Measurements from ENCODE around the gene TAPBPL. TPM values are rescaled to one million over a fixed set of nuclear protein-coding genes. Genes with fewer than 3 reads are reported as not detected.
A peak's percentile ranks its signal among the peaks of the same experiment; 100 is the strongest.
"Not testable (repeated sequence)": the region's sequence is repeated elsewhere in the genome, so short reads cannot be mapped to it uniquely, and the experiment has no call there.

Gene TAPBPL
- total and polyA plus RNA-seq, 9 donors = 7.3 to 10.5 (median 9.2) TPM

DNA sequence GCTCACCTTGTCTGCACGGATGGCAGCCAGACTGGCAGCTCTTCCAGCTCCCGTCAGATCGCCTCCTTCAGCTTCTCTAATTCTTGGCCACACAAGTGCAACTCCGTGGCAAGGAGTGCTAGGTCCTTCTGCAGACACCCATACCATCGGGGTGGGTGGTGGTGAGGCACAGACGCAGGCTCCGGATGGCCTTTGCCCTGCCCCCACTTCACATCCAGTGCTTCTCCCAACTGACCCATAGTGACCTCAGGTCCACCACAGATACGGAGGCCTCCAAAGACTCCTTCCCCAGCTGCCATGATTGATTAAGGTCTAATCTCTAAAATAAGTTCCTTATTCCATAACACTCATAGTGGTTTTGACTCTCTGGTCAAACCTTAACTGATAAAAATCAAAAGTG is 27.0 kb upstream of the TAPBPL start:
- Histone ChIP-seq H3K4me1 (ENCODE audit: control insufficient read depth, insufficient read depth, low read length) (peaks cover 4% of the 10 kb centered on the region), H3K27me3 (ENCODE audit: control insufficient read depth, insufficient read depth, low read length) (no peaks in the 10 kb centered on the region), H3K4me3 (ENCODE audit: low read length) (no peak overlapping the region), H3K27ac (ENCODE audit: low read length) (no peak overlapping the region), H3K36me3 (ENCODE audit: control insufficient read depth, insufficient read depth, low read length) (no peaks in the 10 kb centered on the region), H3K9me3 (replicated peaks; ENCODE audit: control insufficient read depth, low read depth, low read length) (no peaks in the 10 kb centered on the region)
- 80% methylated on average over 7 of the region's 8 CpGs for WGBS (ENCODE audit: insufficient coverage)
- DNase-seq = no peak

DNA sequence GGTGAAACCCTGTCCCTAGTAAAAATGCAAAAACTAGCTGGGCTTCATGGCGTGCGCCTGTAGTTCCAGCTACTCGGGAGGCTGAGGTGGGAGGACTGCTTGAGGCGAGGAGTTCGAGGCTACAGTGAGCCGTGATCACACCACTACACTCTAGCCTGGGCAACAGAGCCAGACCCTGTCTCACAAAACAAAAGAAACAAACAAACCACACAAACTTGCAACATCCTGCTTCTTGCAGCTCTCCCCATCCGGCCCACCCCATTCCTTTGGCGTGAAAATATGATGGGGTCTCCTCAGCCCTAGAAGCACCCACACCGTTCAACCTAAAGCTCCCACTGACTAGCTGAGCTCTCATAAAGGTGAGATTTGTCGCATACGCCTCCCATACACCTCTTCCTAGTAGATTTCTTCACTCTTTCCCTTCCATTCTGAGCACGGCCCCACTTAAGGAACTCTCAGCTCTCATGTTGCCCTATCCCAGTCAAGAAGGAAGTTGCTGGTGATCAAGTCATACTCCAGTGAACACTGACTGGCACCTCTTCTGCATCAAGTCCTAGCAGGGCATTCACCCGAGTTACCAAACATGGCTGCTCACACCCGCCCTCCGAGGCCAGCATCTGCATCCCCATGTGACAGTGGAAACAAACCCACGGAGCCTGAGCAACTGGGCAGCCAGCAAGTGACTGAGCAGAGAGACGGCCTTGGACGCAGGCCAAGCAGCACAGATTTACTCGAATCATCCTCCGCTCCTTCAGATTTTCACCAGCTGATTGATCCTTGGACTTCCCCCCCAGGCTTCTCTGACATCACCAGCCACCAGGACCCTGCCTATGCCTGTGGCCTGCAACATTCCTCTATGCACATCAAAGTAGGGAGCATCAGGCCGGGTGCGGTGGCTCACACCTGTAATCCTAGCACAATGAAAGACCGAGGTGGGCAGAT is 26.0 kb upstream of the TAPBPL start:
- H3K27me3 ChIP-seq (ENCODE audit: control insufficient read depth, insufficient read depth, low read length) = no peaks in the 10 kb centered on the region
- H3K4me1 ChIP-seq (ENCODE audit: control insufficient read depth, insufficient read depth, low read length) = peaks cover 12% of the 10 kb centered on the region
- 76% methylated on average over 18 of the region's 23 CpGs for WGBS (ENCODE audit: insufficient coverage)
- no peak for DNase-seq
- H3K27ac ChIP-seq (ENCODE audit: low read length) = no peak overlapping the region
- no peak overlapping the region for H3K4me3 ChIP-seq (ENCODE audit: low read length)
- no peaks in the 10 kb centered on the region for H3K9me3 ChIP-seq (replicated peaks; ENCODE audit: control insufficient read depth, low read depth, low read length)
- no peaks in the 10 kb centered on the region for H3K36me3 ChIP-seq (ENCODE audit: control insufficient read depth, insufficient read depth, low read length)

DNA sequence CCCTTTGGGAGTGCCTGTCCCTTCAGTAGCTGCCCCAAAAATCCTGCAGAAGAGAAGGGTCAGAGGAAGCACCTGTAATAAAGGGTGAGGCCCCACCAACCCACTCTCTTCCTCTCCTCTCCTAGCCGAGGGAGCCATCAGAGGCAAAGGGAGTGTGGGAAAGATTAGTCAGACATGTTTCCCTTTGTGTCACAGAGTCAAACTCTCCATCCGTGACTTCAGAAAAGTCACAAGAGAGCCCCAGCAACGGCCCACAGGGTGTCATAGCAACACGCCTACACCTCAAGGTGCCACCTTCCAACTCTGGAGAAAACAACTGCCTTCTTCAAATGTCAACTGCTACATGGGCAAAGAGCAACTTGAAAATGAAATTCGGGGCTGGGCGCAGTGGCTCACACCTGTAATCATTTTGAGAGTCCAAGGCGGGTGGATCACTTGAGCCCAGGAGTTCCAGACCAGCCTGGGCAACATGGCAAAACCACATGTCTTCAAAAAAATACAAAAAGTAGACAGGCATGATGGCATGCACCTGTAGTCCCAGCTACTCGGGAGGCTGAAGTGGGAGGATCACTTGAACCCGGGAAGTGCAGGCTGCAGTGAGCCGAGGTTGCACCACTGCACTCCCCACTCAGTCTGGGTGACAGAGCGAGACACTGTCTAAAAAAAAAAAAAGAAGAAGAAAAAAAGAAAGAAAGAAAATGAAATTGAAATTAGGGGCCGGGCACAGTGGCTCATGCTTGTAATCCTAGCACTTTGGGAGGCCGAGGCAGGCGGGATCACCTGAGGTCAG is 24.8 kb upstream of the TAPBPL start:
- no peak for DNase-seq
- Histone ChIP-seq H3K9me3 (replicated peaks; ENCODE audit: control insufficient read depth, low read depth, low read length) (no peaks in the 10 kb centered on the region), H3K4me3 (ENCODE audit: low read length) (no peak overlapping the region), H3K36me3 (ENCODE audit: control insufficient read depth, insufficient read depth, low read length) (no peaks in the 10 kb centered on the region), H3K4me1 (ENCODE audit: control insufficient read depth, insufficient read depth, low read length) (peaks cover 14% of the 10 kb centered on the region), H3K27me3 (ENCODE audit: control insufficient read depth, insufficient read depth, low read length) (no peaks in the 10 kb centered on the region), H3K27ac (ENCODE audit: low read length) (no peak overlapping the region)
- 89% methylated on average over 8 of the region's 14 CpGs for WGBS (ENCODE audit: insufficient coverage)

DNA sequence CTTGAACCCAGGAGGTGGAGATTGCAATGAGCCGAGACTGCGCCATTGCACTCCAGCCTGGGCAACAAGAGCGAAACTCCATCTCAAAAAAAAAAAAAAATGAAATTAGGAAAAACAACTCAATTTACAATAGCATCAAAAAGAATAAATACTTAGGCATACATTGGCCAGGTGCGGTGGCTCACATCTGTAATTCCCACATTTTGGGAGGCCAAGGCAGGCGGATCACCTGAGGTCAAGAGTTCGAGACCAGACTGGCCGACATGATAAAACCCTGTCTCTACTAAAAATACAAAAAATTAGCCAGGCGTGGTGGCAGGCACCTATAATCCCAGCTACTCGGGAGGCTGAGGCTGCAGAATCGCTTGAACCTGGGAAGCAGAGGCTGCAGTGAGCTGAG is 24.0 kb upstream of the TAPBPL start:
- peaks cover 14% of the 10 kb centered on the region for H3K4me1 ChIP-seq (ENCODE audit: control insufficient read depth, insufficient read depth, low read length)
- 76% methylated on average over 3 of the region's 10 CpGs for WGBS (ENCODE audit: insufficient coverage)
- not testable (repeated sequence) for H3K36me3 ChIP-seq (ENCODE audit: control insufficient read depth, insufficient read depth, low read length); H3K9me3 ChIP-seq (replicated peaks; ENCODE audit: control insufficient read depth, low read depth, low read length); DNase-seq; H3K27ac ChIP-seq (ENCODE audit: low read length); H3K4me3 ChIP-seq (ENCODE audit: low read length); H3K27me3 ChIP-seq (ENCODE audit: control insufficient read depth, insufficient read depth, low read length)

DNA sequence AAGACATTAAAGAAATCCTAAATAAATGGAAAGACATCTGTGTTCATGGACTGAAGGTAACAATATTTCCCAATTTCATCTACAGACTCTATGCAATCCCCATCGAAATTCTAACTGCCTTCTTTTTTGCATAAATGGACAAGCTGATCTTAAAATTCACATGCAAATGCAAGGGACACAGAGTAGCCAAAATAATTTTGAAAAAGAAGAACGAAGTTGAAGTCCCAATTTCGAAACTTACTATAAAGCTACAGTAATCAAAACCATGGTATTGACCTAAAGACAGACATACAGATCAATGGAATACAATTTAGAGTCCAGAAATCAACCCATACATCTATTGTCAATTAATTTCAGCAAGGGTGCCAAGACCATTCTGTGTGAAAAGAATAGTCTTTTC is 23.5 kb upstream of the TAPBPL start:
- Histone ChIP-seq H3K36me3 (ENCODE audit: control insufficient read depth, insufficient read depth, low read length) (no peaks in the 10 kb centered on the region), H3K27ac (ENCODE audit: low read length) (no peak overlapping the region), H3K4me1 (ENCODE audit: control insufficient read depth, insufficient read depth, low read length) (peaks cover 14% of the 10 kb centered on the region), H3K4me3 (ENCODE audit: low read length) (no peak overlapping the region), H3K27me3 (ENCODE audit: control insufficient read depth, insufficient read depth, low read length) (no peaks in the 10 kb centered on the region), H3K9me3 (replicated peaks; ENCODE audit: control insufficient read depth, low read depth, low read length) (no peaks in the 10 kb centered on the region)
- DNase-seq = no peak
- no CpG with 5 or more reads among the region's 3 CpGs for WGBS (ENCODE audit: insufficient coverage)

DNA sequence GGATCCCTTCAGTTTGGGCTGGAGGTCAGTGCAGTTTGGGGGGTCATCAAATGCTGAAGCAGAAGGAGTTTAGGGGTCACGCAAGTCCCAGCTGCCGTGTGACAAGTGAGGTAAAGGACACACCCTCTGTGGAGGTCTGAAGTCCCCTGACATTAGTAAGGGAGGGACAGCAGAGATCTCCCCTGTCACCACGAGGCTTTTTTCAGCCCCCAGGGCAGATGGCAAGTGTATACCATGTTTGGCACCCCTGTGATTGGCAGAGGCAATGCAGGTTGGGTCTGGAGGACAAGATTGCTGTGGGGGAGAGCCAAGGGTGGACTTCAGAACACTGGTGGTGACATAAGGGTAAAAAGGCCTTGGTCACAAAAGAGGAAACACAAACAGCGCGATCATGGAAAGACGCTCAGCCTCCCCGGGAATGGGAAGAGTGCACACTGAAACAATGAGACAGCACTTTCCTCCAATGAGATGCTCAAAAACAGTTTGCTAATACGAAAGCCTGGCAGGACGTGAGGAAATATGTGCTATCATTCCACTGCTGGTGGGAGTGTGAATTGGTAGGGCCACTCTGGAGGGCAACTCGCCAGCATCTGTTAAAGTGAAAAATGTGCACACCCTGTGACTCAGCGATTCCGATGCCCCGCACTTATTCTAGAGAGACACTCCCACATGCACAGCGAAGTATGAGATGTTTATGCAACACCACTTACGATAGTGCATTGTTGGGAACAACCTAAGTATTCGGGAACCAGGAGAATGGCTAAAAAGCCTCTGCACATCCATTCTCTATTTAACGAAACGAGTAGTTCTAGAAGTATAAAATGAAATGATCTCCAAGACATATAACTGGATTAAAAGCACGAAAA is 21.5 kb upstream of the TAPBPL start:
- DNase-seq = peak; percentile 82

DNA sequence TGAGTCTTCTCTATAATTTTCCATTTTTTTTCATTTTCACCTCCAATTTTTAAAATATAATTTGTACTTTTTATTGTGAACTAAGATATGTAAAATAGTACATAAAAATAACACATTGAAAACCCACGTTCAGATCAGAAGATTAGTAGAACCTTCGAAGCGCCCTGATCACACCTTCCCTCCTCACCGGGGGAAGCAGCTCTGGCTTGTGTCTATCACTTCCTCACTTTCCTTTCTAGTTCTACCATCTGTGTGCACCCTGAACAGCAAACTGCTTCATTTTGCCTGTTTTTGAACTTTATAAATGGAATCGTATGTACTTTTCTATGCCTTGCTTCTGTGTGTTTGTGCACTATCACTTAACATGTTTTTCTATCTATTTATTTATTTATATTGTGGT is 18.9 kb upstream of the TAPBPL start:
- Histone ChIP-seq H3K9me3 (replicated peaks; ENCODE audit: control insufficient read depth, low read depth, low read length) (no peaks in the 10 kb centered on the region), H3K27me3 (ENCODE audit: control insufficient read depth, insufficient read depth, low read length) (no peaks in the 10 kb centered on the region), H3K36me3 (ENCODE audit: control insufficient read depth, insufficient read depth, low read length) (no peaks in the 10 kb centered on the region), H3K4me1 (ENCODE audit: control insufficient read depth, insufficient read depth, low read length) (peaks cover 10% of the 10 kb centered on the region), H3K27ac (ENCODE audit: low read length) (no peak overlapping the region), H3K4me3 (ENCODE audit: low read length) (no peak overlapping the region)
- 80% methylated on average over 2 of the region's 5 CpGs for WGBS (ENCODE audit: insufficient coverage)
- no peak for DNase-seq

More for the DNA sequence above, 21.5 kb upstream of the TAPBPL start:
- Histone ChIP-seq H3K4me3 (ENCODE audit: low read length) (no peak overlapping the region), H3K9me3 (replicated peaks; ENCODE audit: control insufficient read depth, low read depth, low read length) (no peaks in the 10 kb centered on the region), H3K27ac (ENCODE audit: low read length) (peak overlapping the region; percentile 36), H3K4me1 (ENCODE audit: control insufficient read depth, insufficient read depth, low read length) (peaks cover 10% of the 10 kb centered on the region), H3K27me3 (ENCODE audit: control insufficient read depth, insufficient read depth, low read length) (no peaks in the 10 kb centered on the region), H3K36me3 (ENCODE audit: control insufficient read depth, insufficient read depth, low read length) (no peaks in the 10 kb centered on the region)
- WGBS (ENCODE audit: insufficient coverage) = 41% methylated on average over 9 of the region's 19 CpGs

DNA sequence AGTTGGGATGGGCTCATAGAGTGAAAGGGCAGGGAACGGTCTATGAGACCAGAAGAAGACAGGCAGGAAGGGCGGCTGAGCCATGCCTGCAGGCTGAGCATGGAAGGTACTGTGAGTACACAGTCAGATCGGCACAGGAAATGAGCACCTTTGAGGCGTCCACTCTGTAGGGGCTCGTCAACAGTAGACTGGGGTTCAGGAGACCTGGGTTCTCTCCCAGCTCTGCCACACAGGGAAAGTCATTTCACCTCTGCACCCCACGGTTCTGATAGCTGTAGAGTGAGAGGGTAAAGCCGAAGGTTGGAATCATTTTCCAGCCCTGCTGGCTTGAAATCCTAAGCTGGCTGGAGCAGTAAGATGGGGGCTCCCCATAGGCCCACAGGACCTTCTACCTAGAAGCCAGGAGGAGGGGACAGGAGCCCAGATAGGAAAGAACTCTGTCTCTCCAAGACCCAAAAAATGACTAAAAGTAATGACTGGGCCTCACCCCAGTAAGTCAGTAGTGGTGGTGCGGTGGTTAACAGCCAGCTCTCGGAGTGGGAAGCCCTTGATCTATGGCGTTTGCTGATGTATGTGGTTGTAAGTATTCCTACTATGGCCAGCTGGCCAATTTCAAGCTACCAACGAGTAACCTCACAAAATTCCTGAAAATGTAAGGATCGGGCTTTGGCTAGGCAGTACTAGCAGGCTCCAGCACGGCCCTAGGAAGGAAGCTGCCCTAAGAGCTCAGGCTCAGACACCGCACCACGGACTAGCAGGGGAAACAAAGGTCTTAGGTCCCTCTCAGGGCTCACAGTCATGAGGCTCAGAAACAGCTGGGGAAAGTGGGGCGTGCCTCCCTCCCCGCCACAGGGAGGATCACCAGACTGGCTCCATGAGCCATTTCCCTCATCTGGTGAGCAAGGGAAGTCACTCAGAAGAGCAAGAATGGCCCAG is 17.4 kb upstream of the TAPBPL start:
- 70% methylated on average over 10 of the region's 17 CpGs for WGBS (ENCODE audit: insufficient coverage)

More for the DNA sequence above, 17.4 kb upstream of the TAPBPL start:
- Histone ChIP-seq H3K27me3 (ENCODE audit: control insufficient read depth, insufficient read depth, low read length) (no peaks in the 10 kb centered on the region), H3K4me3 (ENCODE audit: low read length) (no peak overlapping the region), H3K27ac (ENCODE audit: low read length) (no peak overlapping the region), H3K9me3 (replicated peaks; ENCODE audit: control insufficient read depth, low read depth, low read length) (no peaks in the 10 kb centered on the region), H3K4me1 (ENCODE audit: control insufficient read depth, insufficient read depth, low read length) (peaks cover 10% of the 10 kb centered on the region), H3K36me3 (ENCODE audit: control insufficient read depth, insufficient read depth, low read length) (peaks cover 2% of the 10 kb centered on the region)
- DNase-seq = no peak

Data from muscle of leg (tissue), 11 donors.